HG03045 (cell line): ENCODE results near the gene RO60.

Experiments
- ATAC-seq: cut with Tn5 transposase; IDR thresholded peaks from one replicate; pipeline ENCODE4 v1.9.1; 2021; ENCODE audit warnings: mild to moderate bottlenecking, moderate library complexity; ENCODE audit not compliant: unreplicated experiment

The RO60 gene

DNA sequence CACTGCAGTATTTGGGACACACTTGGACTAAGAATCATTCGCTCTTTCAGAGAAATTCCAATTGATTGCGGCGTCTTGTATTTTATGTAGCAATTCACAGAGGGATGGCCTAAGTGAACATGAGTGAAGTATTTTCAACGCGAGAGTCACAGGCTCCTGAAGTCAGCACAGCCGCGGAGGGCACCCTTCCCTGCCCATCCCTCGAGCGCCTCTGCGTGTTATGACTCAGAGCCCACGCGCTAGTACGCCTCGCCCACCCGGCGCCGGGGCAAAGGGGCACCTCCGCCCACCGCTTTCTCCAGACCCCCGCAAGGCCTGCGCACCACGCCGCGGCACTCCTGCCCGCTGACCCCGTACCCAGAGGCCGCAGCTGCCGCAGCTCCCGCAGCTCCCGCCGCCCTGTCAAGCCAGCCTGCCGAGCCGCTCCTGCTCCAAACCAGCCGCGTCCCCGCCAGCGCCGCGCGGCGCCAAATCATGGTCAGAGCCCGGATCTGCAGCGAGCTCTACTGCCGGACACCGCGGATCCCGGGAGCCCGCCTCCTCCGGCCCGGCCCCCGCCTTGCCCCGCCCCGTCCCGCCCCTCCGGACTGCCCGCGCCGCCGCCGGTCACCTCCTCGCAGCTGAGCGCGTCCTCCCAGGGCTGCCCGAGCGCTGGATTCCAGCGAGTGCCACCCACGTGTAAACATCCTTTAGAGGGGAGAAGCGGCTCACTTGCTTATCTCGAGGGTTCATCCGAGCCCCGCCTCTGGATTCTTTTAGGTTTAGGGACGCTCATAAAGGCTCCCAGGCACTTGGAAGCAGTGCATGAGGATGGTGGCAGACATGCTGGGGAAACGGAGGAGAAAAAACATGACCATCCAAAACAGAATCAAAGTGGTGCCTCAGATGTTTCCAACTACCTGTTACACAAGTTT is 45.8 kb downstream of the RO60 start, which contains the start of gene GLRX2:
GLRX2 (minus strand) TSS at position 508 of the 914 bp plus-strand sequence; CDS start at position 476, 32 bp downstream.
- ATAC-seq: peak; percentile 96

GRCh38 chr1:193105821-193106177 is 46.4 kb downstream of the RO60 start:
- ATAC-seq: no peak

GRCh38 chr1:193108471-193108870 is 49.1 kb downstream of the RO60 start:
- ATAC-seq: no peak
